Stimulated activated naive CD4-positive, alpha-beta T cell treated with Interleukin-2 at 50 U/mL for 16 hours (primary cell): ENCODE data around the gene APBB1IP.
"Not testable (repeated sequence)": the region's sequence is repeated elsewhere in the genome, so short reads cannot be mapped to it uniquely, and the experiment has no call there.

Experiments used
- DNase-seq: peaks from one replicate; lab custom pipeline; 2025; lab: John Stamatoyannopoulos, UW

The APBB1IP gene

DNA sequence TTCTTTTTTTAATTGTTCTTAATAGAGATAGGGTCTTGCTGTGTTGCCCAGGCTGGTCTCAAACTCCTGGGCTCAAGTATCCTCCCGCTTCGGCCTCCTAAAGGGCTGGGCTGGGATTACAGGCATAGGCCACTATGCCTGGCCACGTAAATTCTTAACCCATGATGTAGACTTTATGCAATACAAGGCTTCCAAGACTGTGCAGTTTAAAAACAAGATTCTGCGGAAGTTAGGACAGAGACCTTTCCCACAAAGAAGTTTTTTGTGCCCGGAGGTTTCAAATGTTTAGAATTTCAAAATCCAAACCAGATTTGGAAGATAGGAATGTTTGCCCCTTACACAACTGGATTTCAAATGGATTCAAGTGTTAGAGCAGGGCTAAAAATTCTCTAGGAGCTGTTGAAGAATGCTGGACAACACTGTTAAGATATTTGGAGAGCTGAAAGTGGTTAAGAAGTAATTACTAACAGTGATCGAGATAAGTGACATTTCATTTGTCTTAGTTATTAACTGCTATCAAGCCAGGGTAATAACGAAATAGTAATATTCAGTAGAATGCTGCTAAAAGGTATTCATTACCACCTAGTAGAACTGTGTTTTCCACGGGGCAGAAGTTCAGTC lies 7.4 kb downstream of the APBB1IP start:
- no peak for DNase-seq

DNA sequence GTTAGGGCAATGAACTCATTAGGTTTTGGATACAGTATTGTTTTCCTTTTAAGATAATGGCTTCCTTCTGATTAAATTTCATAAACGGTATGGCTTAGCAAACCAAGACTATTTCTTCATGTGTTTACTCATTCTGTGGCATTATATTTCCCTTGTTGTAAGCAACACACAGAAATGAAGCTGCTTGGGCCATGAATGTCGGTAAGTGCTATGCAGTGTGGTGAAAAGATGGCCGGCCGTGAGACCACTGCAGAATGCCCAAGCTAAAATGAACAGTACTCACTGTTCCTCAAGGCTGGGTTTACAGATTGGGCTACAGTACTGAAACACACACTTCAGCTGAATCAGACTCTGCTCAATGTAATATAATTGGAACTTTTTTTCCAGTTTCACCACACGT lies 8.1 kb downstream of the APBB1IP start:
- DNase-seq, result no peak

DNA sequence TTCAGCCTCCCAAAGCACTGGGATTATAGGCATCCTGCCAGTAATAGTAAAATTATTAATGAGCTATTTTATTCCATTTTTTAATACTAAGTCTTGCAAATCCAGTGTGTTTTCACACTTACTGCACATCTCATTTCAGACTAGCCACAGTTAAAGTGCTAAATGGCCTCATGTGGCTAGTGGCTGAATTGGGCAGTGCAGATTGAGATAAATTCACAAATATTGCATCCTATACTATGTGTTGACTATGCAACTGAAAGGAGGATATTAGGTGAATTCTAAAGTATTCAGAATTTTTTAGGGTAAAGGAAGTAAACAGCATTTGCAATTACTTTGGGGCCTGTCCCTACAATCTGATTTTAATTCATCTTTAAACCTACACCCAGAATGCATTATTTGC lies 10.2 kb downstream of the APBB1IP start:
- no peak for DNase-seq

DNA sequence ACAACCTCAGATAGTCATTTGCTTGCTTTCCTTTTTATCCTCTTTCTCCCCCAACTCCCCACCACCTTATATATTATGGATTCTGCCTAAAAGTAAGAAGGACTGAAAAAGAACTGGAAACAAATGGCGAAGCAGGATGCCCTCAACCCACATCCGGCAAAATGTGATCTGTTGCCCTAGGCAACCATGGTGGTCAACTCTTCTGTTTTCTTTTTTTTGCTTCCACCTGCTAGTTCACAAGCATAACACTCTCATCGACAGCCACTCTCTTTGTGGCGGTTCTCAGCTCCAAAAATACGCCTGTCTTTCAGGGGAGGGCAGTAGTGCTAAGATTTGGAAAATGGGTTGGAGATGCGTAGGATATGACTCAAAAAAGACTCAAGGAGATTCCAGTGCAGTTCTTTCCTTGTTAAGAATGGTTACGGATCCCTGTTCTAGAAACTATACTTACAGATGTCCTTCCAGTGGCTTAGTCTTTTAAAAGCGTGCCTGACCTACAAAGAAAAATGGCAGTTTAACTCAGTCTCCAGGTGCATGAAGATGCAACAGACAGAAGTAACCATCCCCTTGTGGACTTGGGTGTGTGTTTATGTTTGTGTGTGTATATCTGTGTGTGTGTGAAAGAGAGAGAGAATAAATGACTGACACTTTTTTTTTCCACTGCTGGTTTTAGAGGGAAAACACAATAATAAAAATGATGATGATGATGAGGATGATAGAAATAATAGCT lies 10.7 kb downstream of the APBB1IP start:
- peak; percentile 33 for DNase-seq

DNA sequence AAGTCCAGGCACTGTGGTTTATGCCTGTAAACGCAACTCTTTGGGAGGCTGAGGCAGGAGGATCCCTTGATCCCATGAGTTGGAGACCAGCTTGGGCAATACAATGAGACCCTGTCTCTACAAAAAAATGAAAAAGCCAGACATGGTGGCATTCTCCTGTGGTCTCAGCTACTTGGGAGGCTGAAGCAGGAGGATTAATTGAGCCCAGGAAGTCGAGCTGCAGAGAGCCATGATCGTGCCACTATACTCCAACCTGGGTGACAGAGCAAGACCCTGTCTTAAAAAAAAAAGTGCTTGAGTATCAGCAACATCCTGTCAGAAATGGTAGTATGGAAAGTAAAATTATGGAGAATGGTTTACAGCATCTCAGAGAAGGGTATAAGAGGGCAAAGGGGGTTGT lies 11.6 kb downstream of the APBB1IP start:
- no peak for DNase-seq

DNA sequence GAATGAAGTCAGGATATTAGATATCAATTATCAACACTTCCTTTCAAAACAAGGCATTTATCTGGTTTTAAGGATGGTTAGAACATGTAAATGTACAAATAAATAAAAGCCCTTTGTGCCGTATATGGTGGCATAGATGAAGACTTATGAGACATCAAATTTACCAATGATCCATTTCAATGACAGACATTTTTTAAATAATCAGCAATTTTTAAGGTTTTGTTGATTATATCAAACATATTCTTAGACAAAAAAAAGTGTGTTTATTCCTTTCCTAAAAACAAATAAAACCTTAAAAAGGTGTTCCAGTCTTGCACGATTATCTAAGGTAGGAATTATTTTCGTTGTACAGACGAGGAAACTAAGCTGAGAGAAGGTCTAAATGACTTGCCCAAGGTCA lies 13.8 kb downstream of the APBB1IP start:
- no peak for DNase-seq

DNA sequence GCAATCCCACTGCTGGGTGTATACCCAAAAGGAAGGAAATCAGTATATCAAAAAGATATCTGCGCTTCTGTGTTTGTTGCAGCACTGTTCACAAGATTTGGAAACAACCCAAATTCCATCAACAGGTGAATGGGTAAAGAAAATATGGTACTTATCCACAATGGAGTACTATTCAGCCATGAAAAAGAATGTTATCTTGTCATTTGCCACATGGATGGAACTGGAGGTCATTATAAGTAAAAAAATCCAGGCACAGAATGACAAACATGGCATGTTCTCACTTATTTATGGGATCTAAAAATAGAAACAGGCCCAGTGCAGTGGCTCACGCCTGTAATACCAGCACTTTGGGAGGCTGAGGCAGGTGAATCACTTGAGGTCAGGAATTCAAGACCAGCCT lies 15.7 kb downstream of the APBB1IP start:
- no peak for DNase-seq

DNA sequence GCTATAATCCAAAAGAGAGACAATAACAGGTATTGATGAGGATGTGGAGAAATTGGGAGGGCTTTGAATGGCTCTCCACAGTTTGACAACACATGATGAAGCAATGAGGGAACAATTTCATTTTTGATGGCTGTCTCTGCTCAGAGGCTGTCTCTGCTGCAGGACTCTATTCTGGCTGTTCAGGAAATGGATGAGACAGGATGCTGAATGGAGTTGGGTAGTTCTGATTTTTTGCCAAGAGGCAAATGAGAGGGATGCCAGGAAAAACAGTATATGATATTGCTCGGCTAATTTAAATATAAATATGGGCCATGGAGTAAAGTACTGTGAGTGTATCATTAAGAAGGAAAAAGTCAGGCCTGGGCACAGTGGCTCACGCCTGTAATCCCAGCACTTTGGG lies 16.8 kb downstream of the APBB1IP start:
- no peak for DNase-seq

DNA sequence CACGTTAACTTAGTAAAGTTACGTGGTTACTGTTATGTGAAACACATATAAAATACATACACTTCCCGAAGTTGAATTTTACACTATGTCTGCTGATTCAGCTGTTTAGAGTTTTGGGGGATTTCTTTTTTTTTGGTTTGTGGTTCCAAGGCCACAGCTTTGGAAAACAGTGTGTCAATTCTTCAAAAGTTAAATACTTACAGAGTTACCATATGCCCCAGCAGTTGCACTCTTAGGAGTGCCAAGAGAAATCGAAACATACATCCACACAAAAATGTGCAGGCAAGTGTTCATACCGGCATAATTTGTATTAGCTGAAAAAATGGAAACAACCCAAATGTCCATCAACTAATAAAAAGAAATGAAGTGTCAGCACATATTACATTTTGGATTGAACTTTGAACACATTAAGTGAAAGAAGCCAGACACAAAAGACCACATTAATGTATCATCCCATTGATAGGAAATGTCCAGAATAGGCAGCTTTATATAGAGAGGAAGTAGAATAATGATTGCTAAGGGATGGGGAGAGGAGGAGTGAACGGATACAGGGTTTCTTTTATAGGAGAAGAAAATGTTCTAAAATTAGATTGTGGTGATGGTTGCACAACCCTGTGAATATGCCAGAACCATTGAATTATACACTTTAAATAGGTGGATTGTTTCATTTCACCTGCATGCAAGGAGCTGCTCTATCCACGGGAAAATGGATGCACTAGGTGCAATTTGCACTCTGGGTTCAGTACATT lies 17.6 kb downstream of the APBB1IP start:
- no peak for DNase-seq

DNA sequence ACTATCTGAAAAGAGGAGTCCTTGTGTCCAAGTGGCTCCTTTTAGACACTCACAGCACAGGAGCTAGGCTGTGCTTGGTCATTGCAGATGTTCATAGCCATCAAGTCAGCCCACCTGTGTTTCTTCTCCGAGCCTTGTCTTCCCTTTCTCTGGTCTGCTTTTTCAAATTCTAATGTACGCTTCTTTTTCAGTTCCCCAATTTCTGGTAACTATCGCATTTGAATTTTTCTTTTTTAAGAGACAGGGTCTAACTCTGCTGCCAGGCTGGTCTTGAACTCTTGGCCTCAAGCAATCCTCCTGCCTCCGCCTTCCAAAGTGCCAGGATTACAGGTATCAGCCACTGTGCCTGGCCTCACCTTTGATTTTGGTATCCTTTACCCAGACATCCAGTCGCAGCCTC lies 18.9 kb downstream of the APBB1IP start:
- DNase-seq, result no peak

DNA sequence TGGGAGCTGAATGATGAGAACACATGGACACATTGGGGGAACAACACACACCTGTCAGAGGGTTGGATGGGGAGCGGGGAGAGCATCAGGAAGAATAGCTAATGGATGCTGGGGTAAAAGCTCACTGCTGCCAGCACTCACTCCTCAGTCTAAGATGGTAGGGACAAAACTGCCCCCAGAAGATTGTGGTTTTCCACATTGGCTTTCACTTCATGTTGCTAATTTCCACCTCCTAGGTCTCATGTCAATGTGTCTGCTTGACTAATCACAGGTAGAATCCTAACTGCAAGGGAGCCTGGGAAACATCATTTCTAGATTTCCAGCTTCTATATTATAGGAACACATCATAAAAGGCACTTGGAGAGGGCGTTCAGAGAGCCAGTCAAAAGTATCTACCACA lies 22.6 kb downstream of the APBB1IP start:
- DNase-seq, result no peak

DNA sequence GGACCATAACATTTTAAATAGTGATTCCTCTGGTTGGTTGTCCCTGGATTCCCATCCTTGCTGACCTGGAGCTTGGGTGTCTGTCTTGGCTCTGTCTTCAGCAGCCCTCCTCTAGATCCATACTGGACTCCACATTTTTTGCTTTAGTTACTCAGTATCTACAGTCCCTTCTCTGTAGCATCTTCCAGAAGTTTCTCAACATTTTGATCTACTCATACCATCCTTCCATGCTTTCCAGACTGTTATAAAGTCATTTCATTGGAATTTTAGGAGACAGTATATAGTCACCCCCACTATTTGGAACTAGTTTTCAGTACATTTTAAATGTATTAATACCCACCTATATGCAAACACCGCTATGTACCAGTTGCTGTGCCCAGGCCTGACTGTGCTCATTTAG lies 25.8 kb downstream of the APBB1IP start:
- no peak for DNase-seq

DNA sequence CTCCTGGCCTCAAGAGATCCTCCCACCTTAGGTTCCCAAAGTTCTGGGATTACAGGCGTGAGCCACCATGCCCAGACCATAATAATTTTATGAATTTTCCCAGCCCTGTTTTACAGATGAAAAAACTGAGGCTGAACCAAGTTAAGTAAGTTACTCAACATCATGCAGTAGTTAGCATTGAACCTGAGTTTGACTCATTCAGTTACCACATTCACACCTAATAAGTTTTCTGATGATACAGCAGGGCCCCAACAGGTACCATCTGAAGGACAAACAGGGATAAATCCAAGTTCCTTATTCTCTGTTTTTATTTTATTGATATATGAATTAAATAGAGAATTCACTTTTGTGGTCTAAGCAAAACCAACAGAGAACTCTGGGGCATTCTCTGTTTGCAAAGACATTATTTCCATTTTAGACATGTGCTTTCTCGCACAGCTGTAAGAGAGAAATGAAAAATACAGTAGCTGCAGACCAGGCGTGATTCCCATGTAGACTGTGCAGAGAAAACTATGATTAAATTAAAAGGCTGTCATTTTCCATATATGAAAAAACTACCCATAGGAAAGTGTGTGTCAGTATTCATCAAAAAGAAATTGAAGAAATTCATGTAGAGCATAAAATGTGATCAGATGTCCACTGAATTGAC lies 26.6 kb downstream of the APBB1IP start:
- no peak for DNase-seq

DNA sequence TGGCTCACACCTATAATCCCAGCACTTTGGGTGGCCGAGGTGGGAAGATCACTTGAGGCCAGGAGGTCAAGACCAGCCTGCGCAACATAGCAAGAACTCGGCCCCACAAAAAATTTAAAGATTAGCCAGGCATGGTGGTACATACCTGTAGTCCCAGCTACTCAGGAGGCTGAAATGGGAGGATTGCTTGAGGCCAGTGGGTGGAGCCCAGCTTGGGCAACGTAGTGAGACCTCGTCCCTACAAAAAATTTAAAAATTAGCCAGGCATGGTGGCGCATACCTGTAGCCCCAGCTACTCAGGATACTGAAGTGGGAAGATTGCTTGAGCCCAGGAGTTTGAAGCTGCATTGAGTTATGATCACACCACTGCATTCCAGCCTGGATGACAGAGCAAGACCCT lies 28.4 kb downstream of the APBB1IP start:
- DNase-seq, result not testable (repeated sequence)

DNA sequence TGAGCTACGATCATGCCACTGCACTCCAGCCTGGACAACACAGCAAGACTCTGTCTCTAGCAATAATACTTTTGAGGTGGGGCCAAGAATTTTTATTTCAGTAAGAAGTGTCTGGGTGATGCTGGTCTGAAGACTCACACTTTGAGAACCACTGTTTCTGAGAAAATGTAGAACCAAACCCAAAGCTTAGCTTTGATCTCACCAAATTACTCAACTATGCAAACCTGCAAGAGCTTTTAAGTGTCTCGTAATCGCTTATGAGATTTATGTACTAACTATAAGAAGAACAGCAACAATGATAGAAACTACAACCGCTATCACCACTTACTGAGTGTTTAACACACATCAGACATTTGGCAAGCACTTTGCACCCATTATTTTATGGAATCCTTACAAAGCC lies 29.5 kb downstream of the APBB1IP start:
- no peak for DNase-seq

DNA sequence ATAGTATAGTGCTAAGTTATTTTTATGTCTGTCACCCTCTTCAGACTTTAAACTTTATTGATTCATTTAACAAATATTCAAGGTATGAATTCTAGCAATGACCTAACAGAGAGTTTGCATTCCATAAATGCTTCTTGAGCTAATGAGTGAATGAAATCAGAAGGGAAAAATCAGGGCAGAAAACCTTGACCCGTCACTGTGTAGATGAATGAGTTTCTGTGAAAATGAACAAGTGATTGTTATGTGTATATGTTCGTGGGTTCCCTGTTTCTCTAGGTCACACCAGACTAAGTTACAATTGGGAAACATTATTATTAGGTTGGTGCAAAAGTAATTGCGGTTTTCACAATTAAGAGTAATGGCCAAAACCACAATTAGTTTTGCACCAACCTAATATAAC lies 30.1 kb downstream of the APBB1IP start:
- no peak for DNase-seq

DNA sequence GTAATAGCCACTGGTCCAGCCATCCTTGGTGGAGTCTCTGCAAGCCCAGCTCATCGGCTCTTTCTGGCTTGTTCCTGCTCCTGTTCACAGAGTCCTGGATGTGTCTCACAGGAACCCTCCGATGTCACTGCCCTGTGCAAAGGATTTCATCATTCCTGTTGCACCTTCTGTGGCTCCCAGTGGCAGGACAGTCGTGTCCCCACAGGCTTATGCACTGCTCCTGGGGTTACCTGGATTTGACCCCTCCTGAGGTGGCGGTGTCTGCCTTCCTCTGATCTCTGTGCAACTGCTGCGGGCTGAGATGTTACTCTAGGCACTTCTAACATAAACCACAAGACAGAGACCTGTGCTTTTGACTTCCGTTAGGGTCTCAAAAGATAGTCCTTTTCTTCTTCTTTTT lies 30.6 kb downstream of the APBB1IP start:
- no peak for DNase-seq

DNA sequence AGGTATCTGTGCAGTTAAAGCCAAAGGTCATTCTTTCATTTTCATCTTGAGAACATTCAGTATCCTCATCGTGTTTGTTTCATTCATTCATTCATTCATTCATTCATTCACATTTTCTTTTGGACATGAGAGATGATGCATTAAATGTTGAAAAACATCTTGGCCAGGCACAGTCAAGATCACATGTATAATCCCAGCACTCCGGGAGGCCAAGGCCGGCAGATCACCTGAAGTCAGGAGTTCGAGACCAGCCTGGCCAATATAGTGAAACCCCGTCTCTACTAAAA lies 34.3 kb downstream of the APBB1IP start:
- no peak for DNase-seq

DNA sequence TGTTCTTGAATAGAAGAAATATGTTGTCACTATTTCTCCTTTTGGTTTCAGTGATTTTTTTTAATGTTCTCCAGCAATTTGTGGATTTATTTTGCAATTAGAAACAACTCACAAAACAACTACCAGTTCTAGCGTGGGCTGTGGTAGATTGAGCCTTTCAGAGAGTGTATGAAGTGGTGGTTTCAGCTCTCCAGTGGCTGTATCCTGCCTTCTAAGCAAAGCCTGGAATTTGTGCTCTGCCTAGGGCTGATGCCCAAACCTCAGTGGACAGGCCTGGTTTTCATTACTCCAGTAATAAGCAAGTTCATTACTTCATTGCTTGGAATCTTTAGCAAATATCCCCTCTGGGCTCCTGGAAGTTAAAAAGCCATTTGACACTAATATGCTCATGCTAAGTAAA lies 35.9 kb downstream of the APBB1IP start:
- no peak for DNase-seq

DNA sequence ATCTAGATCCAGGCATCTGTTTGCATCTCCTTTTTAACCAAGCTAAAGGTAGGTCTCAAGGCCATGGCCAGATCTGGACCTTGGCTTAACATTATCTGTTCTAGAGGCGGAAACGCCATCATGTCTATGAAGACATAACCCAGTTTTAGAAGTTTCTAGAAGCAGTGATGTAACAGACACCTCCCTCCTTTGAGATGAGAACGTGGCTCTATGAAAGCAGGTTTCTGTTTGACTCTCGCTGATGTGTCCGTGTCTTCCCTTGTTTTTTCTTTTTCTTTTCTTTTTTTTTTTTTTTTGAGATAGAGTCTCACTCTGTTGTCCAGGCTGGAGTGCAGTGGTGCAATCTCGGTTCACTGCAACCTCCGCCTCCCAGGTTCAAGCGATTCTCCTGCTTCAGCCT lies 36.7 kb downstream of the APBB1IP start:
- not testable (repeated sequence) for DNase-seq

DNA sequence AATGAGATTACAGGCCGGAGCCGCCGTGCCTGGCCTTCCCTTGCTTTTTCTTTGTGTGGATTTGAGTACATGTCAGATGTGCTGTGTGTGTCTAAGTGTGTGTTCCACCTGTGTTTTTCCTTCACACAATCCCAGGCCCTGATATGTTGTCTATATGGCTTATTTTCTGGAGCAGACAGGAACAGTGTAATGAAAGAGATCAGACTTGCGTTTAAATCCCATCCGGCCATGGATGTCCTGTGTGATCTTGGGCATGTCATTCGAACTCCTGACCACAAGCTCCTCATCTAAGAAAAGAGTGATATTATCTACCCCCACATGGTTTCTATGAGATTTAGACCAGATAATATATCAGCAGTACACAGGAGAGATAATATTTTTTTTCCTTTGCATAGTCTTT lies 37.2 kb downstream of the APBB1IP start:
- no peak for DNase-seq

DNA sequence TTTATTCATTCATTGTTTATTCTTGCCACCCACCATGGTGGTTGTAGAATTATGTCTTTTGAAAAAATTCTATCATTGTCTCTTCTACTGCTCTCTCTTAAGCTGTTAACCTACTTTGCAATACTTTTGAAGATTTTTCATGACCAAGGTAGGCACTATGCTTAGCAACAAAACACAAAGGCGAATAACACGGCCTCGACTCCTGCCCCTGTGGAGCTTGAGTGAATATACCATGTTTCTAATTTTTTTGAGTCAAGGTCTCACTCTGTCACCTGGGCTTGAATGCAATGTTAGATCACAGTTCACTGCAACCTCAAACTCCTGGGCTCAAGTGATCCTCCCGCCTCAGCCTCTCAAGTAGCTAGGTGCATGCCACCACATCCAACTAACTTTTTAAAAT lies 39.4 kb downstream of the APBB1IP start:
- DNase-seq, result no peak

DNA sequence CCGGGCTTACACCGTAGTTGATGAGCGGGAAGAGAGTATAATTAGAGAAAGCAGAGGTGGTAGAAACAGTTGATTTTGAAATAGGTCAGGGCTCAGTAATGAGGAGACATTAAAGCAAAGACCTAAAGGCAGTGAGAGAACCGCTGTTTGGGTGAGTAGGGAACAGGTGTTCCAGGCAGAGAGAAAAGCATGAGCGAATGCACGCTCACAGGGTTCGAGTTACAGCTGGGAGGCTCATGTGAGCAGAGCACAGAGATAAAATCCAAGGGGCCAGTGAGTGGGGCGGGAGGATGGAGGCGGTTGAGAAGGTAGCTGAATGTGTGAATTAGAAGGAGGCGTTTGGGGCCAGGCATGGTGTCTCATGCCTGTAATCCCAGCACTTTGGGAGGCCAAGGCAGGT lies 39.9 kb downstream of the APBB1IP start:
- DNase-seq, result no peak
